K562 (cell line): Measurements from ENCODE around the gene TMEM139. TPM values are rescaled to one million over a fixed set of nuclear protein-coding genes. Genes with fewer than 3 reads are reported as not detected.

Experiments
- ERF ChIP-seq: fragments of 450-650 bp; formaldehyde crosslinking; IDR thresholded peaks from 2 replicates; pipeline ENCODE4 v1.4.0; 2020; ENCODE audit warnings: mild to moderate bottlenecking, mixed read lengths
- NR0B1 ChIP-seq: fragments of 450-650 bp; IDR thresholded peaks from one replicate; pipeline ENCODE4 v1.6.1; 2018; ENCODE audit warnings: mild to moderate bottlenecking, moderate library complexity; ENCODE audit not compliant: partially characterized antibody
- NR2C2 ChIP-seq, 2 experiments: fragments of 200-800 bp in 1 of 2; sonication (Bioruptor generic) in 1 of 2; sonication (generic) in 1 of 2; formaldehyde crosslinking in 1 of 2; IDR thresholded peaks; 2 replicates each; pipeline versions ENCODE4 v1.6.1 to v1.8.0; 2016 to 2022; ENCODE audit warnings: mild to moderate bottlenecking in 1 of 2, missing compliant biosample characterization in 1 of 2, missing genetic modification characterization in 1 of 2, missing genetic modification reagents in 1 of 2
- PURB ChIP-seq: sonication (generic); formaldehyde crosslinking; IDR thresholded peaks from 2 replicates; pipeline ENCODE4 v1.9.0; 2021; ENCODE audit warnings: low read depth, mild to moderate bottlenecking, missing genetic modification reagents
- SP1 ChIP-seq: sonication (generic); formaldehyde crosslinking; IDR thresholded peaks from 2 replicates; pipeline ENCODE4 v1.8.1; 2022; ENCODE audit warnings: mild to moderate bottlenecking, missing genetic modification reagents
- STAT5A ChIP-seq: IDR thresholded peaks from 2 replicates; pipeline ENCODE4 v1.6.1; 2012; ENCODE audit warnings: low read length, inconsistent platforms, borderline replicate concordance
- THRB ChIP-seq: fragments of 450-650 bp; formaldehyde crosslinking; conservative IDR thresholded peaks from 2 replicates; pipeline ENCODE4 v1.4.0; 2022; ENCODE audit warnings: mild to moderate bottlenecking, missing genetic modification characterization
- VEZF1 ChIP-seq: fragments of 200-800 bp; sonication (Bioruptor generic); IDR thresholded peaks from 2 replicates; pipeline ENCODE4 v1.6.1; 2017; ENCODE audit warnings: missing genetic modification characterization, missing compliant biosample characterization
- WHSC1 ChIP-seq: IDR thresholded peaks from one replicate; pipeline ENCODE4 v1.6.1; 2012; ENCODE audit warnings: low read length, control low read depth, inconsistent platforms
- ZNF146 ChIP-seq: IDR thresholded peaks from one replicate; pipeline ENCODE4 v1.6.1; 2018; ENCODE audit warnings: missing compliant biosample characterization; ENCODE audit not compliant: unreplicated experiment
- ZNF316 ChIP-seq: fragments of 450-650 bp; IDR thresholded peaks from 2 replicates; pipeline ENCODE4 v1.6.1; 2016
- polyA plus RNA-seq, 8 experiments: library from polyadenylated mRNA; depleted of rRNA in 4 of 8; stranded (reverse) in 5 of 8; unstranded in 3 of 8; fragments of >200 nt; fragmentation: Nextera tagmentation in 2 of 8; fragmentation: Illumina TruSeq in 1 of 8; extraction: Ambion mirVana in 2 of 8; extraction: Trizol in 1 of 8; gene quantifications; 2 replicates each; pipeline versions ENCODE4 v1.2.1 to v1.2.3, GENCODE V29; 2011 to 2014; ENCODE audit warnings: inconsistent platforms in 1 of 8, missing spikeins in 1 of 8
- total RNA-seq, 7 experiments: library from RNA; depleted of rRNA in 6 of 7; stranded (reverse); fragments of >200 nt in 6 of 7; fragmentation: Illumina TruSeq in 2 of 7; extraction: Trizol in 2 of 7; gene quantifications; 2 replicates each; pipeline versions ENCODE4 v1.2.1 to v1.2.3, GENCODE V29; 2011 to 2021; ENCODE audit warnings: low replicate concordance in 1 of 7
- TF ChIP-seq, protein P1 (sequence below): fragments of 200-400 bp; formaldehyde crosslinking; IDR thresholded peaks from 2 replicates; pipeline ENCODE4 v1.6.1; 2017; ENCODE audit warnings: mild to moderate bottlenecking, low read depth, low read length, moderate library complexity
- TF ChIP-seq, protein P2 (sequence below): fragments of 450-650 bp; formaldehyde crosslinking; IDR thresholded peaks from 2 replicates; pipeline ENCODE4 v1.4.0; 2020; ENCODE audit warnings: mild to moderate bottlenecking, mixed read lengths
- TF ChIP-seq, protein P3 (sequence below): sonication (generic); formaldehyde crosslinking; IDR thresholded peaks from 2 replicates; pipeline ENCODE4 v1.8.1; 2023; ENCODE audit warnings: mild to moderate bottlenecking, missing genetic modification reagents, moderate library complexity

Gene TMEM139
- total and polyA plus RNA-seq, 9 of the 15 experiments (the other 6 are each of a cell fraction or from before 2014, with no cell fraction given) = 0.27 to 1.8 (median 0.79) TPM

GRCh38 chr7:143287935-143288826 lies 3.4 kb downstream of the TMEM139 start, which contains the start of gene CASP2 (continued):
- TF ChIP-seq SP1 (CRISPR knock-in tag) (peak; percentile 92; the same call in 1 of the 2 replicates), ERF (CRISPR knock-in tag) (peak; percentile 92), ZNF316 (0 out of 2 replicates have a peak, but pooled peaks have one; percentile 15), THRB (CRISPR knock-in tag) (peak; percentile 46), ZNF146 (CRISPR knock-in tag) (no peak), WHSC1 (no peak), VEZF1 (CRISPR knock-in tag) (peak; percentile 98), PURB (CRISPR knock-in tag) (no peak), NR0B1 (no peak), STAT5A (no peak; the same call in 1 of the 2 replicates), NR2C2 (CRISPR knock-in tag; IDR thresholded peaks at IDR 0.05) (peak; percentile 61; the same call in 1 of the 2 replicates), NR2C2 (tag; IDR thresholded peaks at IDR 0.05) (peak; percentile 59)
- TF ChIP-seq, protein P1, sequence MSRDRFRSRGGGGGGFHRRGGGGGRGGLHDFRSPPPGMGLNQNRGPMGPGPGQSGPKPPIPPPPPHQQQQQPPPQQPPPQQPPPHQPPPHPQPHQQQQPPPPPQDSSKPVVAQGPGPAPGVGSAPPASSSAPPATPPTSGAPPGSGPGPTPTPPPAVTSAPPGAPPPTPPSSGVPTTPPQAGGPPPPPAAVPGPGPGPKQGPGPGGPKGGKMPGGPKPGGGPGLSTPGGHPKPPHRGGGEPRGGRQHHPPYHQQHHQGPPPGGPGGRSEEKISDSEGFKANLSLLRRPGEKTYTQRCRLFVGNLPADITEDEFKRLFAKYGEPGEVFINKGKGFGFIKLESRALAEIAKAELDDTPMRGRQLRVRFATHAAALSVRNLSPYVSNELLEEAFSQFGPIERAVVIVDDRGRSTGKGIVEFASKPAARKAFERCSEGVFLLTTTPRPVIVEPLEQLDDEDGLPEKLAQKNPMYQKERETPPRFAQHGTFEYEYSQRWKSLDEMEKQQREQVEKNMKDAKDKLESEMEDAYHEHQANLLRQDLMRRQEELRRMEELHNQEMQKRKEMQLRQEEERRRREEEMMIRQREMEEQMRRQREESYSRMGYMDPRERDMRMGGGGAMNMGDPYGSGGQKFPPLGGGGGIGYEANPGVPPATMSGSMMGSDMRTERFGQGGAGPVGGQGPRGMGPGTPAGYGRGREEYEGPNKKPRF = no peak
- TF ChIP-seq, protein P2, sequence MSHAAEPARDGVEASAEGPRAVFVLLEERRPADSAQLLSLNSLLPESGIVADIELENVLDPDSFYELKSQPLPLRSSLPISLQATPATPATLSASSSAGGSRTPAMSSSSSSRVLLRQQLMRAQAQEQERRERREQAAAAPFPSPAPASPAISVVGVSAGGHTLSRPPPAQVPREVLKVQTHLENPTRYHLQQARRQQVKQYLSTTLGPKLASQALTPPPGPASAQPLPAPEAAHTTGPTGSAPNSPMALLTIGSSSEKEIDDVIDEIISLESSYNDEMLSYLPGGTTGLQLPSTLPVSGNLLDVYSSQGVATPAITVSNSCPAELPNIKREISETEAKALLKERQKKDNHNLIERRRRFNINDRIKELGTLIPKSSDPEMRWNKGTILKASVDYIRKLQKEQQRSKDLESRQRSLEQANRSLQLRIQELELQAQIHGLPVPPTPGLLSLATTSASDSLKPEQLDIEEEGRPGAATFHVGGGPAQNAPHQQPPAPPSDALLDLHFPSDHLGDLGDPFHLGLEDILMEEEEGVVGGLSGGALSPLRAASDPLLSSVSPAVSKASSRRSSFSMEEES = no peak
- TF ChIP-seq, protein P3, sequence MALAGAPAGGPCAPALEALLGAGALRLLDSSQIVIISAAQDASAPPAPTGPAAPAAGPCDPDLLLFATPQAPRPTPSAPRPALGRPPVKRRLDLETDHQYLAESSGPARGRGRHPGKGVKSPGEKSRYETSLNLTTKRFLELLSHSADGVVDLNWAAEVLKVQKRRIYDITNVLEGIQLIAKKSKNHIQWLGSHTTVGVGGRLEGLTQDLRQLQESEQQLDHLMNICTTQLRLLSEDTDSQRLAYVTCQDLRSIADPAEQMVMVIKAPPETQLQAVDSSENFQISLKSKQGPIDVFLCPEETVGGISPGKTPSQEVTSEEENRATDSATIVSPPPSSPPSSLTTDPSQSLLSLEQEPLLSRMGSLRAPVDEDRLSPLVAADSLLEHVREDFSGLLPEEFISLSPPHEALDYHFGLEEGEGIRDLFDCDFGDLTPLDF (CRISPR knock-in tag) = peak; percentile 84
